ENCODE data around the gene PRSS2. TPM values are rescaled to one million over a fixed set of nuclear protein-coding genes. Genes with fewer than 3 reads are reported as not detected.
"Not testable (repeated sequence)": the region's sequence is repeated elsewhere in the genome, so short reads cannot be mapped to it uniquely, and the experiment has no call there.

The PRSS2 gene
- total and polyA plus RNA-seq, 2 donors from 2014 or later: not detected

- no peak within 1 kb of the TSS for H3K9ac ChIP-seq (ENCODE audit: low read length in 3 of 3)
- no peaks in the 10 kb centered on the region for H3K27me3 ChIP-seq (ENCODE audit: control insufficient read depth, insufficient read depth, low read length)
- no peak within 1 kb of the TSS for H3K27ac ChIP-seq (ENCODE audit: low read depth in 2 of 2, low read length in 2 of 2)
- intact Hi-C loops (cut with DNase I): no loop called here
- no peak for DNase-seq
- no peaks in the 10 kb centered on the region for H3K9me3 ChIP-seq (ENCODE audit: control insufficient read depth in 2 of 3, insufficient read depth in 1 of 3, low read length in 3 of 3)
- H3K4me3 ChIP-seq (ENCODE audit: low read length in 3 of 3): no peak within 1 kb of the TSS
- FAIRE-seq: no peak
- TF ChIP-seq CTCF (IDR thresholded peaks at IDR 0.05; ENCODE audit: borderline replicate concordance, extremely low read depth, insufficient read depth): no peak
- no peaks in the 10 kb centered on the region for H3K4me1 ChIP-seq (ENCODE audit: control insufficient read depth in 2 of 3, insufficient read depth in 2 of 3, low read depth in 1 of 3, low read length in 3 of 3)
- H3K36me3 ChIP-seq (ENCODE audit: control insufficient read depth in 2 of 3, insufficient read depth in 3 of 3, low read length in 3 of 3): no peaks in the 10 kb centered on the region
Observed at GRCh38 chr7:142749218-142749993, 21.4 kb upstream of the PRSS2 start, which contains the start of gene PRSS1. Gene PRSS1, plus strand, starts transcription at chr7:142749472. Its CDS starts 13 bp downstream, at chr7:142749485.

- FAIRE-seq (no peak), DNase-seq (no peak)
- no peak overlapping the region for H3K27ac ChIP-seq (ENCODE audit: low read depth in 2 of 2, low read length in 2 of 2)
- H3K4me1 ChIP-seq (ENCODE audit: control insufficient read depth in 2 of 3, insufficient read depth in 2 of 3, low read depth in 1 of 3, low read length in 3 of 3): no peaks in the 10 kb centered on the region
- H3K36me3 ChIP-seq (ENCODE audit: control insufficient read depth in 2 of 3, insufficient read depth in 3 of 3, low read length in 3 of 3): no peaks in the 10 kb centered on the region
- intact Hi-C loops (cut with DNase I): no loop called here
- no peak for TF ChIP-seq CTCF (IDR thresholded peaks at IDR 0.05; ENCODE audit: borderline replicate concordance, extremely low read depth, insufficient read depth)
- no peak overlapping the region for H3K9ac ChIP-seq (ENCODE audit: low read length in 3 of 3)
- H3K4me3 ChIP-seq (ENCODE audit: low read length in 3 of 3): no peak overlapping the region
- H3K27me3 ChIP-seq (ENCODE audit: control insufficient read depth, insufficient read depth, low read length): no peaks in the 10 kb centered on the region
- H3K9me3 ChIP-seq (ENCODE audit: control insufficient read depth in 2 of 3, insufficient read depth in 1 of 3, low read length in 3 of 3): no peaks in the 10 kb centered on the region
Observed at GRCh38 chr7:142750321-142750938, 20.3 kb upstream of the PRSS2 start.

GRCh38 chr7:142751526-142752175 lies 19.1 kb upstream of the PRSS2 start:
- H3K36me3 ChIP-seq (ENCODE audit: control insufficient read depth in 2 of 3, insufficient read depth in 3 of 3, low read length in 3 of 3); intact Hi-C loops (cut with DNase I); H3K9ac ChIP-seq (ENCODE audit: low read length in 3 of 3); H3K27me3 ChIP-seq (ENCODE audit: control insufficient read depth, insufficient read depth, low read length); H3K4me1 ChIP-seq (ENCODE audit: control insufficient read depth in 2 of 3, insufficient read depth in 2 of 3, low read depth in 1 of 3, low read length in 3 of 3); DNase-seq; H3K4me3 ChIP-seq (ENCODE audit: low read length in 3 of 3); FAIRE-seq; H3K27ac ChIP-seq (ENCODE audit: low read depth in 2 of 2, low read length in 2 of 2); H3K9me3 ChIP-seq (ENCODE audit: control insufficient read depth in 2 of 3, insufficient read depth in 1 of 3, low read length in 3 of 3): not testable (repeated sequence)
